Measurements from ENCODE around the gene FCN1. TPM values are rescaled to one million over a fixed set of nuclear protein-coding genes. Genes with fewer than 3 reads are reported as not detected.

FCN1 gene
- total RNA-seq, 1 donor from 2014 or later, result 9.3 TPM

Small RNAs within 50 kb of the gene (small RNA-seq; reads per million reads assigned to genes)
- not detected for gene AL603650.1 (ENCODE audit: low replicate concordance)

Other genes with a start within 250 kb of the FCN1 start
- gene FCN2, start 37.1 kb downstream of the FCN1 start, total RNA-seq, result not detected
- 10.7 TPM for gene OLFM1, start 169.8 kb upstream of the FCN1 start, total RNA-seq